Nephron progenitor cell (in vitro differentiated cells): ENCODE data around the gene SLC6A5.

ENCODE experiments used
- DNase-seq: peaks from one replicate; pipeline ENCODE4 v3.0.0; 2021
- H3K27ac Mint-ChIP-seq: 2 replicates; pipeline ENCODE4 v1.8.0; 2021; ENCODE audit warnings: mild to moderate bottlenecking, moderate library complexity, mixed read lengths
- H3K27me3 Mint-ChIP-seq: 2 replicates; pipeline ENCODE4 v1.8.0; 2021; ENCODE audit warnings: mild to moderate bottlenecking, low read depth, mixed read lengths; ENCODE audit not compliant: poor library complexity
- H3K36me3 Mint-ChIP-seq: 2 replicates; pipeline ENCODE4 v1.8.0; 2021; ENCODE audit warnings: low read depth, mixed read lengths
- H3K4me1 Mint-ChIP-seq: 2 replicates; pipeline ENCODE4 v1.8.0; 2021; ENCODE audit warnings: mixed read lengths
- H3K4me3 Mint-ChIP-seq: 2 replicates; pipeline ENCODE4 v1.8.0; 2021; ENCODE audit warnings: mild to moderate bottlenecking, moderate library complexity, mixed read lengths
- H3K9me3 Mint-ChIP-seq: 2 replicates; pipeline ENCODE4 v1.8.0; 2021; ENCODE audit warnings: mild to moderate bottlenecking, moderate library complexity, mixed read lengths
- CTCF ChIP-seq: fragments of 200-600 bp; sonication (generic); IDR thresholded peaks from 2 replicates; pipeline ENCODE4 v1.5.0; 2021; ENCODE audit warnings: antibody characterized with exemption

Gene SLC6A5

GRCh38 chr11:20631519-20632168 lies 32.2 kb downstream of the SLC6A5 start:
- Mint-ChIP-seq H3K9me3 (peaks cover 3% of the 10 kb centered on the region), H3K36me3 (no peaks in the 10 kb centered on the region), H3K27me3 (peaks cover 10% of the 10 kb centered on the region), H3K4me3 (peak overlapping the region; percentile 48), H3K27ac (no peak overlapping the region), H3K4me1 (peaks cover 36% of the 10 kb centered on the region)
- DNase-seq = no peak
- TF ChIP-seq CTCF = no peak

GRCh38 chr11:20632169-20632532 lies 32.7 kb downstream of the SLC6A5 start:
- peaks cover 3% of the 10 kb centered on the region for H3K9me3 Mint-ChIP-seq
- no peak overlapping the region for H3K4me3 Mint-ChIP-seq
- DNase-seq = no peak
- H3K36me3 Mint-ChIP-seq = no peaks in the 10 kb centered on the region
- peaks cover 10% of the 10 kb centered on the region for H3K27me3 Mint-ChIP-seq
- H3K27ac Mint-ChIP-seq = no peak overlapping the region
- no peak for TF ChIP-seq CTCF
- peaks cover 31% of the 10 kb centered on the region for H3K4me1 Mint-ChIP-seq

GRCh38 chr11:20634044-20634443 lies 34.6 kb downstream of the SLC6A5 start:
- Mint-ChIP-seq H3K9me3 (peaks cover 3% of the 10 kb centered on the region), H3K27me3 (peaks cover 16% of the 10 kb centered on the region), H3K27ac (no peak overlapping the region), H3K36me3 (no peaks in the 10 kb centered on the region), H3K4me1 (peaks cover 19% of the 10 kb centered on the region), H3K4me3 (no peak overlapping the region)
- no peak for DNase-seq
- no peak for TF ChIP-seq CTCF

GRCh38 chr11:20634781-20635180 lies 35.4 kb downstream of the SLC6A5 start:
- TF ChIP-seq CTCF = no peak
- Mint-ChIP-seq H3K9me3 (peaks cover 3% of the 10 kb centered on the region), H3K36me3 (no peaks in the 10 kb centered on the region), H3K4me3 (no peak overlapping the region), H3K27ac (no peak overlapping the region), H3K4me1 (peaks cover 19% of the 10 kb centered on the region), H3K27me3 (peaks cover 16% of the 10 kb centered on the region)
- no peak for DNase-seq

- no peak overlapping the region for H3K27ac Mint-ChIP-seq
- H3K4me3 Mint-ChIP-seq = no peak overlapping the region
These were observed 38.7 kb downstream of the SLC6A5 start for GRCh38 chr11:20638074-20638473.

More at GRCh38 chr11:20638074-20638473, 38.7 kb downstream of the SLC6A5 start:
- DNase-seq = no peak
- TF ChIP-seq CTCF = no peak
- Mint-ChIP-seq H3K4me1 (no peaks in the 10 kb centered on the region), H3K36me3 (no peaks in the 10 kb centered on the region), H3K27me3 (peaks cover 12% of the 10 kb centered on the region), H3K9me3 (peaks cover 6% of the 10 kb centered on the region)
